ENCODE data around the gene SLC49A4.

The SLC49A4 gene

DNA sequence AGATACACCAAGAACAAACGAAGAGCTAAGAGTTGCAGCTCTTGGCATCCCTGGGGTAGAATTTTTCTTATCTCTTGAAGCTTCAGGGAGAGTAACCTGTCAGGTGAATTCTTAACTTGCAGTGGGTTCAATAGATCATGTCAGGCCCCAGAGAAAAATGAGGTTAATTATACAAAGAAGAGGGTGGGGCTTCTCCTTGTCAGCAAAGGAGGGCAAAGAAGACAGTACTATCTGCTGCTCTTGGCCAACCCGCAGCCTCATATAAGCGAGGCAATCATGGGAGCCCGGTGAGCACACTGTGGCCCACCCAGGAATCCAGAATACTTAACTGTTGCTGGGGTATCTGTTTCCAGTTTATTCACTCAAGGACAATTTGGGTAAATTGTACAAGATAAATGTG, 122.5 kb downstream of the SLC49A4 start:
- no peak overlapping the region for H2BK12ac ChIP-seq (ENCODE audit: low read length in 2 of 2)
- no peak overlapping the region for H2BK15ac ChIP-seq (ENCODE audit: low read depth, poor library complexity, severe bottlenecking)
- no peaks in the 10 kb centered on the region for H3K79me1 ChIP-seq (replicated peaks; ENCODE audit: low read length, poor library complexity, severe bottlenecking)
- no peak overlapping the region for H3K4me3 ChIP-seq (ENCODE audit: insufficient read depth in 1 of 2, low read depth in 1 of 2, low read length in 2 of 2)
- H2BK5ac ChIP-seq (ENCODE audit: low read depth, low read length, poor library complexity, severe bottlenecking), result no peak overlapping the region
- no peak overlapping the region for H3K14ac ChIP-seq (ENCODE audit: low read length in 2 of 2)
- no peak overlapping the region for H3K27ac ChIP-seq (ENCODE audit: low read length, poor library complexity, severe bottlenecking)
- H3K27me3 ChIP-seq (ENCODE audit: control insufficient read depth in 1 of 2, insufficient read depth in 1 of 2, low read length in 2 of 2), result peaks cover 83 to 85% of the 10 kb centered on the region in 2 experiments
- H3K36me3 ChIP-seq (ENCODE audit: control insufficient read depth in 1 of 2, insufficient read depth in 2 of 2, low read depth in 1 of 2, low read length in 2 of 2), result no peaks in the 10 kb centered on the region
- no peak overlapping the region for H3K4me2 ChIP-seq (ENCODE audit: low read length, poor library complexity, severe bottlenecking)
- H2BK120ac ChIP-seq (ENCODE audit: low read depth, low read length), result no peak overlapping the region
- WGBS, result 80% methylated on average over 4 of the region's 4 CpGs
- H2AFZ ChIP-seq (ENCODE audit: low read depth, low read length), result no peak overlapping the region
- H2AK5ac ChIP-seq (ENCODE audit: low read length, severe bottlenecking), result no peak overlapping the region
- H3K9me3 ChIP-seq (ENCODE audit: control insufficient read depth, low read length), result no peaks in the 10 kb centered on the region
- no peak overlapping the region for H3K23ac ChIP-seq (ENCODE audit: low read length in 2 of 2)
- H4K8ac ChIP-seq (ENCODE audit: low read length), result no peak overlapping the region
- H3K9ac ChIP-seq (ENCODE audit: low read length), result no peak overlapping the region
- no peak overlapping the region for H3K18ac ChIP-seq (ENCODE audit: low read depth in 1 of 2, low read length in 2 of 2)
- DNase-seq, result no peak
- H3K4ac ChIP-seq (ENCODE audit: low read depth in 1 of 2, low read length in 2 of 2), result no peak overlapping the region
- no peak overlapping the region for H4K91ac ChIP-seq (ENCODE audit: low read length)
- peaks cover 5% of the 10 kb centered on the region for H3K4me1 ChIP-seq (ENCODE audit: control insufficient read depth, insufficient read depth, low read depth, low read length)

GRCh38 chr3:122918576-122919290, 123.9 kb downstream of the SLC49A4 start:
- no peak overlapping the region for H4K91ac ChIP-seq (ENCODE audit: low read length)
- no peaks in the 10 kb centered on the region for H3K9me3 ChIP-seq (ENCODE audit: control insufficient read depth, low read length)
- no peak overlapping the region for H3K9ac ChIP-seq (ENCODE audit: low read length)
- 55% methylated on average over 5 of the region's 5 CpGs for WGBS
- H3K4me3 ChIP-seq (ENCODE audit: insufficient read depth in 1 of 2, low read depth in 1 of 2, low read length in 2 of 2), result no peak overlapping the region
- H3K4ac ChIP-seq (ENCODE audit: low read depth in 1 of 2, low read length in 2 of 2), result no peak overlapping the region
- no peak overlapping the region for H4K8ac ChIP-seq (ENCODE audit: low read length)
- no peak overlapping the region for H3K27ac ChIP-seq (ENCODE audit: low read length, poor library complexity, severe bottlenecking)
- H2BK12ac ChIP-seq (ENCODE audit: low read length in 2 of 2), result no peak overlapping the region
- no peaks in the 10 kb centered on the region for H3K36me3 ChIP-seq (ENCODE audit: control insufficient read depth in 1 of 2, insufficient read depth in 2 of 2, low read depth in 1 of 2, low read length in 2 of 2)
- no peak overlapping the region for H2BK15ac ChIP-seq (ENCODE audit: low read depth, poor library complexity, severe bottlenecking)
- no peak overlapping the region for H2AK5ac ChIP-seq (ENCODE audit: low read length, severe bottlenecking)
- H3K18ac ChIP-seq (ENCODE audit: low read depth in 1 of 2, low read length in 2 of 2), result no peak overlapping the region
- H2BK120ac ChIP-seq (ENCODE audit: low read depth, low read length), result no peak overlapping the region
- no peaks in the 10 kb centered on the region for H3K79me1 ChIP-seq (replicated peaks; ENCODE audit: low read length, poor library complexity, severe bottlenecking)
- H3K4me2 ChIP-seq (ENCODE audit: low read length, poor library complexity, severe bottlenecking), result no peak overlapping the region
- DNase-seq, result peak; percentile 11
- H2AFZ ChIP-seq (ENCODE audit: low read depth, low read length), result no peak overlapping the region
- H2BK5ac ChIP-seq (ENCODE audit: low read depth, low read length, poor library complexity, severe bottlenecking), result no peak overlapping the region
- H3K27me3 ChIP-seq (ENCODE audit: control insufficient read depth in 1 of 2, insufficient read depth in 1 of 2, low read length in 2 of 2), result peaks cover 87 to 93% of the 10 kb centered on the region in 2 experiments
- no peak overlapping the region for H3K14ac ChIP-seq (ENCODE audit: low read length in 2 of 2)
- peaks cover 2% of the 10 kb centered on the region for H3K4me1 ChIP-seq (ENCODE audit: control insufficient read depth, insufficient read depth, low read depth, low read length)
- H3K23ac ChIP-seq (ENCODE audit: low read length in 2 of 2), result no peak overlapping the region

DNA sequence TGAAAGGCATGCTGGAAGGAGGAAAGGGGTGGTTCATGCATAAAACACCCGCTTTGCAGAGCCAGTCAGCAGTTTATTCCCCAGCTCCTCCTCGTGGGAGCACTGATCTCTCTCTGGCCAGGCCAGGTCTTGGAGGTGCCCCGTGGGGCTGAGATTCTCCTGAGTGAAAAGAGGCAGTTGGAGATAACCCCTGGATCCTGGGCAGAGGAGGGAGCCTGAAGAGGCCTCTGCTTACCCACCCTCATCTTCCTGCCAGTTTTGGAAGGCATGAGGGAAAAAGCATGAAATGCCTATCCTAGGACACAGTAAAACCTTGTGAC, 124.4 kb downstream of the SLC49A4 start:
- no peak for DNase-seq

GRCh38 chr3:122920986-122921385, 126.1 kb downstream of the SLC49A4 start:
- peaks cover 2% of the 10 kb centered on the region for H3K4me1 ChIP-seq (ENCODE audit: control insufficient read depth, insufficient read depth, low read depth, low read length)
- no peak overlapping the region for H2BK120ac ChIP-seq (ENCODE audit: low read depth, low read length)
- no peak overlapping the region for H4K91ac ChIP-seq (ENCODE audit: low read length)
- H3K4ac ChIP-seq (ENCODE audit: low read depth in 1 of 2, low read length in 2 of 2), result no peak overlapping the region
- peaks cover 87 to 89% of the 10 kb centered on the region in 2 experiments for H3K27me3 ChIP-seq (ENCODE audit: control insufficient read depth in 1 of 2, insufficient read depth in 1 of 2, low read length in 2 of 2)
- H3K27ac ChIP-seq (ENCODE audit: low read length, poor library complexity, severe bottlenecking), result no peak overlapping the region
- no peaks in the 10 kb centered on the region for H3K79me1 ChIP-seq (replicated peaks; ENCODE audit: low read length, poor library complexity, severe bottlenecking)
- 70% methylated on average over 6 of the region's 6 CpGs for WGBS
- no peaks in the 10 kb centered on the region for H3K9me3 ChIP-seq (ENCODE audit: control insufficient read depth, low read length)
- H3K4me3 ChIP-seq (ENCODE audit: insufficient read depth in 1 of 2, low read depth in 1 of 2, low read length in 2 of 2), result no peak overlapping the region
- no peak overlapping the region for H2AFZ ChIP-seq (ENCODE audit: low read depth, low read length)
- DNase-seq, result no peak
- H2BK15ac ChIP-seq (ENCODE audit: low read depth, poor library complexity, severe bottlenecking), result no peak overlapping the region
- no peak overlapping the region for H4K8ac ChIP-seq (ENCODE audit: low read length)
- H2BK5ac ChIP-seq (ENCODE audit: low read depth, low read length, poor library complexity, severe bottlenecking), result no peak overlapping the region
- H3K36me3 ChIP-seq (ENCODE audit: control insufficient read depth in 1 of 2, insufficient read depth in 2 of 2, low read depth in 1 of 2, low read length in 2 of 2), result no peaks in the 10 kb centered on the region
- H3K4me2 ChIP-seq (ENCODE audit: low read length, poor library complexity, severe bottlenecking), result no peak overlapping the region
- H2AK5ac ChIP-seq (ENCODE audit: low read length, severe bottlenecking), result no peak overlapping the region
- H3K14ac ChIP-seq (ENCODE audit: low read length in 2 of 2), result no peak overlapping the region
- H3K23ac ChIP-seq (ENCODE audit: low read length in 2 of 2), result no peak overlapping the region
- H3K9ac ChIP-seq (ENCODE audit: low read length), result no peak overlapping the region
- H2BK12ac ChIP-seq (ENCODE audit: low read length in 2 of 2), result no peak overlapping the region
- H3K18ac ChIP-seq (ENCODE audit: low read depth in 1 of 2, low read length in 2 of 2), result no peak overlapping the region

More for the DNA sequence above, 124.4 kb downstream of the SLC49A4 start:
- no peak overlapping the region for H4K8ac ChIP-seq (ENCODE audit: low read length)
- H3K36me3 ChIP-seq (ENCODE audit: control insufficient read depth in 1 of 2, insufficient read depth in 2 of 2, low read depth in 1 of 2, low read length in 2 of 2), result no peaks in the 10 kb centered on the region
- H3K18ac ChIP-seq (ENCODE audit: low read depth in 1 of 2, low read length in 2 of 2), result no peak overlapping the region
- no peak overlapping the region for H2BK120ac ChIP-seq (ENCODE audit: low read depth, low read length)
- H2AK5ac ChIP-seq (ENCODE audit: low read length, severe bottlenecking), result no peak overlapping the region
- H3K9ac ChIP-seq (ENCODE audit: low read length), result no peak overlapping the region
- WGBS, result 72% methylated on average over 3 of the region's 3 CpGs
- no peak overlapping the region for H4K91ac ChIP-seq (ENCODE audit: low read length)
- H3K4me2 ChIP-seq (ENCODE audit: low read length, poor library complexity, severe bottlenecking), result no peak overlapping the region
- no peak overlapping the region for H3K14ac ChIP-seq (ENCODE audit: low read length in 2 of 2)
- no peak overlapping the region for H2BK5ac ChIP-seq (ENCODE audit: low read depth, low read length, poor library complexity, severe bottlenecking)
- no peak overlapping the region for H3K23ac ChIP-seq (ENCODE audit: low read length in 2 of 2)
- no peak overlapping the region for H2BK12ac ChIP-seq (ENCODE audit: low read length in 2 of 2)
- no peak overlapping the region for H3K4me3 ChIP-seq (ENCODE audit: insufficient read depth in 1 of 2, low read depth in 1 of 2, low read length in 2 of 2)
- no peak overlapping the region for H3K27ac ChIP-seq (ENCODE audit: low read length, poor library complexity, severe bottlenecking)
- H3K27me3 ChIP-seq (ENCODE audit: control insufficient read depth in 1 of 2, insufficient read depth in 1 of 2, low read length in 2 of 2), result peaks cover 87 to 94% of the 10 kb centered on the region in 2 experiments
- no peak overlapping the region for H3K4ac ChIP-seq (ENCODE audit: low read depth in 1 of 2, low read length in 2 of 2)
- H3K9me3 ChIP-seq (ENCODE audit: control insufficient read depth, low read length), result no peaks in the 10 kb centered on the region
- H3K79me1 ChIP-seq (replicated peaks; ENCODE audit: low read length, poor library complexity, severe bottlenecking), result no peaks in the 10 kb centered on the region
- H2BK15ac ChIP-seq (ENCODE audit: low read depth, poor library complexity, severe bottlenecking), result no peak overlapping the region
- H3K4me1 ChIP-seq (ENCODE audit: control insufficient read depth, insufficient read depth, low read depth, low read length), result peaks cover 2% of the 10 kb centered on the region
- H2AFZ ChIP-seq (ENCODE audit: low read depth, low read length), result no peak overlapping the region

Data from mesenchymal stem cell (in vitro differentiated cells and primary cell).